ENCODE results near the gene ADAMTS6.

The ADAMTS6 gene

DNA sequence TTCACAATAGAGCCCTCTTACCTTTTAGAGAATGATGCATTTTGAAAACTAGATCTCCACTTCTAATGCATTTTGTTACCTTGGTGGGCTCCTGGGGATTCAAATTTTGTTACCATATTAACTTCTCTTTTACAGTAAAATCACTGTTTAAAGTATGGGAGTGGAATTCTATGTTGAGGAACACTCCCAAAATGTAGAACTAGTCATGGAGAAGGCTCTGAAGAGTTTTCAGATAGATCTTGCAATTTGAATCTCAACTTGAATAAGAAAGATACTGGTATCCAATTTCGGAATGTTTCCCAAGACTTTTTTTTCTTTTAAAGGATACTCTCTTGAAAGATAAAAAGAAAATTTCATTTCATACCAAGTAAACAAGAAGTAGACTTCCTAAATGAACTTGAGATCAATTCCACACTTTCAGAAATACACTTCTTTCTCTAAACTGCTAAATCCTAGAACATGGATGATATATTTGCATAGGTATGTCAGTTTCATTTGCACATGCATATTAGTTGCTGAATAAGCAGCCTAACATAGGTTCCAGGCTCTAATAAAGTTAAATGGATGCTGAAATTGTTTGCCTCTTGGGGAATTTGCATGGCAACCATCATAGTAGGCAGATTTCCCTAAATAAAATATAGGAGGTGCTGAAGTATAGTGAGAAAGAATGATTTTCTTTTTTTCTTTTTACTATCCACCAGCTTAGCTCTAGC is 205.4 kb downstream of the ADAMTS6 start:
- DNase-seq (ENCODE audit: low spot score) = no peak

GRCh38 chr5:65271906-65272305 is 209.8 kb downstream of the ADAMTS6 start:
- no peak for DNase-seq (ENCODE audit: low spot score)

GRCh38 chr5:65268525-65268924 is 213.2 kb downstream of the ADAMTS6 start:
- DNase-seq (ENCODE audit: low spot score) = no peak

- DNase-seq (ENCODE audit: low spot score) = no peak
These were observed 217.3 kb downstream of the ADAMTS6 start for GRCh38 chr5:65264420-65264819.

DNA sequence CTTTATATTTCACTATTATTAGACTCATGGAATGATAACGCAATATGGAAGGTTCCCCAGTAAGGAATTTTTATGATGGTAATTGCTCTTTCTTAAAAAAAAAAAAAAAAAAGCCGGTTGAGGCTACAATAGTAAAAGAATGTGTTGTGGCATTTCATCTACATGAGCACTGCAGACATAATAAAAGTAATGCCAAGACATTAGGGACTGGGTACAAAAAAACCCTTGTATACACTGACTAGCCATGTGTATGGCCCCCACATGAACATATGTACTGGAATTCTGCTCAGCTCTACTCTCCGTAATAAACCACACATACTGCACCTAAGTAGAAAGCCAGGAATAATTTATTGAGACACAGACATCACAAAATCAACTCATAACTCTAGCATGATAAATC is 218.4 kb downstream of the ADAMTS6 start:
- DNase-seq (ENCODE audit: low spot score) = no peak

DNA sequence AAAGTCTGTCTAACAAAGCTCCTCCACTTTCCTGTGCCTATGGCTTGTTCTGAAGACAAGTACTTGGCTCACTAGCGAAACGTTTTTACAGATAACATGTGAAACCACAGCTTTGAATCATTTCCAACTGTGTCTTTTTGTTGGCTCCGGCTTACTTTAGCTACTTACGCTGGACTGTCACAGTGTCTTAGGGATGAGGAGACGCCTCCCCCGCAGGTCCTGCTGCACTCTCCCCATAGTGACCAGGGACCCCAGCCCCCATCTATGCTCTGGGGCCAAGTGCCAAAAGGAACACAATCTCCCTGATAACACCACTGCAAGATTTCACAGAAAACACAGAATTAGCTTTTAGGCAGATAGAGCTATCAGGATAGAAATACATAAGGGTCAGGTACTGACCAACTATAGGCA is 219.1 kb downstream of the ADAMTS6 start:
- no peak for DNase-seq (ENCODE audit: low spot score)

GRCh38 chr5:65262096-65262495 is 219.6 kb downstream of the ADAMTS6 start:
- no peak for DNase-seq (ENCODE audit: low spot score)

DNA sequence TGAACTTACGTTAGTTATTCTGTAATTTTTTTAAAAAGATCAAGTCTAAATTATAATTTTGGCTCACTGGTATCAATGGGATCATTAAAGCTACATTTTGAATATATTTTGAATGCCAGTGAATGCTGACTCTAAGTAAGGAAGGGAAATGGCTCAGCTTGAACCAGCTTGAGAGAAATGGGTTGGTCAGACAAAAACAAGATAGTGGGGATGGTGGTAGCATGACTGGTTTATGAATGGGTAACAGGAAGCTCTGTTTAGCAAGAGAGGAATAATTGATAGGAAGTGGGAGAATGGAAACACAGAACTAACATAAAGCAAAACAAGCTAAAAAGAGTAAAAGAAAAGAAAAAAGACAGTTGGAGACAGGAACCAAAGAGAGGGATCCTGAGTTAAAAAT is 220.2 kb downstream of the ADAMTS6 start:
- no peak for DNase-seq (ENCODE audit: low spot score)

DNA sequence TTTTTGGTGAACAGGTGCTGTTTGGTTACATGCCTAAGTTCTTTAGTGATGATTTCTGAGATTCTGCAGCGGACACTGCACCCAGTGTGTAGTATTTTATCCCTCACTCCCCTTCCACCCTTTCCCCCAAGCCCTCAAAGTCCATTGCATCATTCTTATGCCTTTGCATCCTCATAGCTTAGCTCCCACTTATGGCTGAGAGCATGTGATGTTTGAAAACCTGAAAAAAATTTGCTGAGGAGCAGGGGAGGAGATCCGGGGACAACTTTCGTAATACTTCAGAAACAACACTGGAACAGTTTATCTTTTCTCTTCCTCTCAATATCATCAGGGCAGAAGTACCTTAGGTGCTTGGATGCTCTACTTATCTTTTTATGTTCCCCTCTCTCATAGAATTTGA is 226.4 kb downstream of the ADAMTS6 start:
- DNase-seq (ENCODE audit: low spot score) = no peak

DNA sequence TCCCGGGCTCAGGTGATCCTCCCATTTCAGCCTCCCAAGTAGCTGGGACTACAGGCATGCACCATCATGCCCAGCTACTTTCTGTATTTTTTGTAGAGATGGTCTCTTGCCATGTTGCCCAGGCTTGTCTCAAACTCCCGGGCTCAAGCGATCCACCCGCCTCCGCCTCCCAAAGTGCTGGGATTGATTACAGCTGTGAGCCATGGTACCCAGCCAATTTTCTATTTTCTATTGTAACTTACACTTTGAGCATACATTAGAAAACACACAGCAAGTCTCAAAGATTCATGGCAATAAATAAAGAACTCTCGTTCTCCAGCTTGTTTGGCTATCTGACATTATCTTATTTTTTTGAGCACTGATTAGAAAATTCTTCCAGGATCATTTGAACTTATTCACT is 228.7 kb downstream of the ADAMTS6 start:
- no peak for DNase-seq (ENCODE audit: low spot score)

DNA sequence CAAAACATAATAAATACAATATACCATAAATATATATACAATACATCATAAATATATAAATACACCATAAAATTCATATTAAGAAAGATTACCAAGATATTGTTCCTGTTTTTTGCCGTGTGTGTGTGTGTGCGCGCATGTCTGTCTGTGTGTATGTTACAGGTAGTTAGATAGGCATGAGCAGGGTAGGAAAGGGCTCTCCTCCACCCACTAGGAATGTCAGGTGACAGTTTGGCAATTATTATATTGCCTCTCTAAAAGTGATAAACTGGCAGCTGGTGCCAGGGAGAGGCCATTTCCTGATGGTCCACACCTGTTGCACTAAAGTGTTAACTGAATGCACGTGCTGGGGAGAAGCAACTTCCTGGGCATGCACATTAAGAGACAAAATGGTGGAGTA is 232.8 kb downstream of the ADAMTS6 start:
- no peak for DNase-seq (ENCODE audit: low spot score)

DNA sequence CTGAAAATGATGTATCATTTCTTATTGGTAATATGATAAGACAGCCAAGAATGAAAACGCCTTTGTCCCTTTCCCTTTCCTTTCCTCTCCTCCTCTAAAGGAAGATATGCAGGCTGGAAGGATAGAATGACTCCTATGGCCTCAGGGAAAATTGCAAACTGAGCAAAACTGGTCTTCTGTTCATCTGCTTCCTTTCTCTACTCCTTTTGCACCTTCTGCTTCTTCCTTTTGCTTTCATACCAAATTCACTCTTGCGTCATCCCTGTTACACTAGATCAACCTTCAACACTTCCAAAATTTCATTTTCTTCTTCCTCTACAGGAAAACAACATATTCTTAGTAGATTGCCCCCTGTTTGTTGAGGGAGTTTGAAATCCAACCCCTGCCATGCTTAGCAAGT is 234.1 kb downstream of the ADAMTS6 start:
- no peak for DNase-seq (ENCODE audit: low spot score)

GRCh38 chr5:65246741-65247140 is 235.0 kb downstream of the ADAMTS6 start:
- no peak for DNase-seq (ENCODE audit: low spot score)

DNA sequence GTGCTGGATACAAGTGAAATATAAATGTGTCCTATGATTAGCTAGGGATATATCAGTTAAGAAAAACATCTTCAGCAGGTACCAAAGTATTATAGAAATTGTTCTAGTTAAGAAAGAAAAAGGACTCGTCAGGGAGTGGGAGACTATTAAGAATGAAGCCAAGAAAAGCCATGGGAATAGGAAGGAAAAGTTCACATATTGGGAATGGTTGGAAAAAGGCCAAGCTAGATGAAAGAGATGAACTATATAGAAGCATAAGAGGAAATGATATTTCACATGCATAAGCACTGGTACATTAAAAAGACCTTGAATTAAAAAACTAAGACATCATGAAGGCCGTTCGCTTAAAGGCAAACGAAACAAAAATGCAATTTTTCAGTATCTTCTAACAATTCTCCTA is 237.7 kb downstream of the ADAMTS6 start:
- no peak for DNase-seq (ENCODE audit: low spot score)

GRCh38 chr5:65243161-65243560 is 238.6 kb downstream of the ADAMTS6 start:
- no peak for DNase-seq (ENCODE audit: low spot score)

DNA sequence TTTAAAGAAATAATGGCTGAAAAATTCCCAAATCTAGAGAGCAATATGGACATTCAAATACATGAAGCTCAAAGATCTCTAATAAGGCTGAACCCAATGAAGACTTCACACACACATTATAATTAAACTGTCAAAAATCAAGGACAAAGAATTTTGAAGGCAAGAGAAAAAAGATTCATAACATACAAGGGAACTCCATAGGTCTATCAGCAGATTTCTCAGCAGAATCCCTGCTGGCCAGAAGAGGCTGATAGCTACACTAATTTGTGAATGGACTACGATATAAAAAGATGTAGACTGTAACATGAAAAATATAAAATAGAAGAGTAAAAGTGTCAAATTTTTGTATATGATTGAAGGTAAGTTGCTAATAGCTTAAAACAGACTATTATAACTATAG is 251.9 kb downstream of the ADAMTS6 start:
- DNase-seq (ENCODE audit: low spot score) = no peak

DNA sequence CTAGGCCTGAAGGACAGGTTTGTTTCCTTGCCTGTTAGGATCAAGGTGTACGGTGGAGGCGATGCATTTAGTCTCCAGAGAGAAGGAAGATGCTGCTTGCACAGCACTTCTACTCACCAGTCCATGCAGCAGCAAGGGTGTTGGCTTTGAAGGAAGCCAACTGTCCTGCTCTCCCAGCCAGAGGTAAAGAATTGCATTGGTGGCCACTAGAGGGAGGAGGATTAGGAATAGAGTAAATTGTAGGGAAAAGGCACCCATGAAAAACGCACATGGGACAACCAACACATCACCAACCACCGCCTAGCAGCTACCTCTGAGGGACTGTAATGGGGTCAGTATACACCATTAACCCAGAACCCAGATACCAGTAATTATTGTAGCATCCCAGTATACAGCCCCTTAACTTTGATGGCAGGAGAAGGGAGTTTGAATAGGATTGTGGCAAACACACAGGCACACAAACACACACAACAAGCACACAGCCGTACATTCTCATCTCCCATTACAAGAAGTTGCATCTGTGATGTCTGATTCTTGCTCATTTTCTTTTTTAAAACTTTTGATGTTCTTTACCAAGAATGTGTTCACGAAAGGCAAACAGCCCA is 267.7 kb downstream of the ADAMTS6 start:
- peak; percentile 29 for DNase-seq (ENCODE audit: low spot score)

GRCh38 chr5:65209341-65209740 is 272.4 kb downstream of the ADAMTS6 start:
- no peak for DNase-seq (ENCODE audit: low spot score)

GRCh38 chr5:65204966-65205365 is 276.8 kb downstream of the ADAMTS6 start:
- DNase-seq (ENCODE audit: low spot score) = no peak

GRCh38 chr5:65203746-65204145 is 278.0 kb downstream of the ADAMTS6 start:
- DNase-seq (ENCODE audit: low spot score) = no peak

GRCh38 chr5:65199993-65200675 is 281.6 kb downstream of the ADAMTS6 start:
- no peak for DNase-seq (ENCODE audit: low spot score)

DNA sequence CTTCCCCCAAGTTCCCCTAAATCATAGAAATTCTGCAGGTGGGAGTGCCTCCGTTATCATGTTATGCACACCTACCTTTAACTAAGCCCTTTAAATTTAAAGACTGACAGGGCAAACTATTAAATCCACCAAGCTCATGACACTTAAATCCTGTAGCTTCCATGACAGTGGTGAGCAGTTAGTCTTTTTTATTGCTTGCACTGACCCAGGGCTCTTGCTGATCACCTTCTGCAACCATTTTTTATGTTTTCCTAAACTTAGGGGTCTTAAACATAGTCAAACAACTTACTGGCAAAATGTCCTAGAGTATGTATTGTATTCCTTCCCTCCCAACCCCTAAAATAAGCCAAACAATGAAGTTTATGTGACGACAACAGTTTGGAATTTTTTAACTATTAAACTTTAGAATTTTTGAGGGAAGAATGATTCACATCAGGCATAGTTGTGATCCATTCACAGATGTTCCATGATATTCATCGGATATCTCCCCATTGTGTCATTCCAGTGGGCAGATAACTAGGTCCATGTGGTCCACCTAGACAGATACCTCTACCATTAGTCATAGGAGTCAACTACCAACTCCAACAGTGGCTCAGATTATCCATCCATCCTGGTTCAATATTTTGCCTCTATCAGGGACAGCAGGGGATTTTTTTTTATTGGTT is 283.1 kb downstream of the ADAMTS6 start:
- DNase-seq (ENCODE audit: low spot score) = no peak

Measured in SK-N-DZ (cell line).